WTC11 (cell line): Measurements from ENCODE around the gene CYP19A1. TPM values are rescaled to one million over a fixed set of nuclear protein-coding genes. Genes with fewer than 3 reads are reported as not detected.

Source experiments
- ATAC-seq: fragments of 200-7000 bp; cut with Tn5 transposase; 2 replicates; pipeline ENCODE4 v1.10.0; 2021; ENCODE audit warnings: mild to moderate bottlenecking, moderate library complexity
- CTCF ChIA-PET: fragments of 300-600 bp; sonication (Branson Sonifier 250); formaldehyde crosslinking; loops from one replicate; lab custom pipeline; 2021; ENCODE audit warnings: antibody characterized with exemption; lab: Charles Lee
- POLR2A ChIA-PET: fragments of 350-600 bp; sonication (Branson Sonifier 250); formaldehyde crosslinking; loops from one replicate; lab custom pipeline; 2021; ENCODE audit warnings: antibody characterized with exemption; lab: Charles Lee
- DNase-seq: peaks from one replicate; pipeline ENCODE4 v3.0.0; 2021; ENCODE audit warnings: low spot score
- H3K27ac Mint-ChIP-seq: 2 replicates; pipeline ENCODE4 v1.8.0; 2021; ENCODE audit warnings: mixed read lengths
- H3K27me3 Mint-ChIP-seq: 2 replicates; pipeline ENCODE4 v1.8.0; 2021; ENCODE audit warnings: low read depth, mild to moderate bottlenecking, moderate library complexity, mixed read lengths
- H3K36me3 Mint-ChIP-seq: 2 replicates; pipeline ENCODE4 v1.8.0; 2021; ENCODE audit warnings: mixed read lengths
- H3K4me1 Mint-ChIP-seq: 2 replicates; pipeline ENCODE4 v1.8.0; 2022; ENCODE audit warnings: mixed read lengths
- H3K4me3 Mint-ChIP-seq: 2 replicates; pipeline ENCODE4 v1.8.0; 2021; ENCODE audit warnings: mild to moderate bottlenecking, moderate library complexity, mixed read lengths
- H3K9me3 Mint-ChIP-seq: 2 replicates; pipeline ENCODE4 v1.8.0; 2021; ENCODE audit warnings: mixed read lengths
- ATF6 ChIP-seq: sonication (generic); formaldehyde crosslinking; IDR thresholded peaks from 2 replicates; pipeline ENCODE4 v1.8.1; 2023; ENCODE audit warnings: mild to moderate bottlenecking, missing genetic modification reagents
- CREM ChIP-seq: sonication (generic); formaldehyde crosslinking; IDR thresholded peaks from 2 replicates; pipeline ENCODE4 v1.8.1; 2022; ENCODE audit warnings: mild to moderate bottlenecking, missing genetic modification reagents, moderate library complexity
- ESRRA ChIP-seq: sonication (generic); formaldehyde crosslinking; IDR thresholded peaks from 2 replicates; pipeline ENCODE4 v1.8.1; 2022; ENCODE audit warnings: mild to moderate bottlenecking, missing genetic modification reagents, borderline replicate concordance
- FOXK1 ChIP-seq: sonication (generic); formaldehyde crosslinking; IDR thresholded peaks from 2 replicates; pipeline ENCODE4 v1.8.0; 2022; ENCODE audit warnings: mild to moderate bottlenecking, moderate library complexity, missing genetic modification reagents
- FOXP4 ChIP-seq: sonication (generic); formaldehyde crosslinking; IDR thresholded peaks from 2 replicates; pipeline ENCODE4 v1.8.0; 2022; ENCODE audit warnings: mild to moderate bottlenecking, missing genetic modification reagents
- IRF1 ChIP-seq: sonication (generic); formaldehyde crosslinking; IDR thresholded peaks from 2 replicates; pipeline ENCODE4 v1.8.0; 2023; ENCODE audit warnings: missing genetic modification reagents
- IRF2 ChIP-seq: sonication (generic); formaldehyde crosslinking; IDR thresholded peaks from 2 replicates; pipeline ENCODE4 v1.8.0; 2022; ENCODE audit warnings: low read depth, missing genetic modification reagents, borderline replicate concordance
- MXD4 ChIP-seq: fragments of 250-450 bp; sonication (Bioruptor Pico); IDR thresholded peaks from 2 replicates; pipeline ENCODE4 v1.8.0; 2021; ENCODE audit warnings: mild to moderate bottlenecking, moderate library complexity, borderline replicate concordance
- NR3C1 ChIP-seq: sonication (generic); formaldehyde crosslinking; conservative IDR thresholded peaks from 2 replicates; pipeline ENCODE4 v1.8.1; 2023; ENCODE audit warnings: low read depth, mild to moderate bottlenecking, missing genetic modification reagents
- SP1 ChIP-seq: sonication (generic); formaldehyde crosslinking; conservative IDR thresholded peaks from 2 replicates; pipeline ENCODE4 v1.8.1; 2022; ENCODE audit warnings: missing genetic modification reagents
- TEAD1 ChIP-seq: sonication (generic); formaldehyde crosslinking; IDR thresholded peaks from 2 replicates; pipeline ENCODE4 v1.8.0; 2022; ENCODE audit warnings: mild to moderate bottlenecking, missing genetic modification reagents
- ZNF138 ChIP-seq: sonication (generic); formaldehyde crosslinking; conservative IDR thresholded peaks from 2 replicates; pipeline ENCODE4 v1.8.1; 2022; ENCODE audit warnings: mild to moderate bottlenecking, moderate library complexity, missing genetic modification reagents
- ZNF219 ChIP-seq: sonication (generic); formaldehyde crosslinking; IDR thresholded peaks from 2 replicates; pipeline ENCODE4 v1.8.0; 2023; ENCODE audit warnings: missing genetic modification reagents, mild to moderate bottlenecking, borderline replicate concordance
- ZNF263 ChIP-seq: sonication (generic); formaldehyde crosslinking; IDR thresholded peaks from 2 replicates; pipeline ENCODE4 v1.8.1; 2022; ENCODE audit warnings: low read depth, mild to moderate bottlenecking, moderate library complexity, missing genetic modification reagents
- ZNF416 ChIP-seq: fragments of 250-450 bp; sonication (Bioruptor Pico); IDR thresholded peaks from 2 replicates; pipeline ENCODE4 v1.9.0; 2021; ENCODE audit warnings: mild to moderate bottlenecking, inconsistent platforms
- ZNF532 ChIP-seq: fragments of 250-450 bp; sonication (Bioruptor Pico); IDR thresholded peaks from 2 replicates; pipeline ENCODE4 v1.9.0; 2021; ENCODE audit warnings: mild to moderate bottlenecking, borderline replicate concordance
- ZNF671 ChIP-seq: fragments of 250-450 bp; sonication (Bioruptor Pico); IDR thresholded peaks from 2 replicates; pipeline ENCODE4 v1.8.0; 2021; ENCODE audit warnings: mild to moderate bottlenecking
- total RNA-seq: library from RNA; stranded (reverse); gene quantifications from 3 replicates; pipeline ENCODE4 v1.2.3, GENCODE V29; 2021

Gene CYP19A1
- total RNA-seq, 1 experiment from 2014 or later = not detected

GRCh38 chr15:51289290-51289689 lies 49.1 kb downstream of the CYP19A1 start:
- H3K4me3 Mint-ChIP-seq = no peak overlapping the region
- peaks cover 2% of the 10 kb centered on the region for H3K27me3 Mint-ChIP-seq
- ATAC-seq = no peak
- no peak overlapping the region for H3K27ac Mint-ChIP-seq
- no peaks in the 10 kb centered on the region for H3K4me1 Mint-ChIP-seq
- H3K9me3 Mint-ChIP-seq = peaks cover 5% of the 10 kb centered on the region
- TF ChIP-seq ZNF263 (CRISPR knock-in tag) (no peak), ATF6 (no peak), ESRRA (no peak), ZNF219 (CRISPR knock-in tag) (no peak), ZNF138 (CRISPR knock-in tag) (no peak), FOXP4 (CRISPR knock-in tag) (no peak), FOXK1 (CRISPR knock-in tag) (no peak)
- ChIA-PET POLR2A (no interaction called here), CTCF (no interaction called here)
- H3K36me3 Mint-ChIP-seq = peaks cover 8% of the 10 kb centered on the region; the same call in 1 of the 2 replicates
- DNase-seq = no peak

- no peak for TF ChIP-seq SP1
- no peak for TF ChIP-seq ZNF671 (CRISPR knock-in tag)
- no peak for TF ChIP-seq ZNF532 (CRISPR knock-in tag)
- TF ChIP-seq ZNF263 (CRISPR knock-in tag) = no peak
- TF ChIP-seq CREM (CRISPR knock-in tag) = no peak
- no peak for TF ChIP-seq IRF2 (CRISPR knock-in tag)
- no peak for TF ChIP-seq NR3C1
- no peak for TF ChIP-seq MXD4 (CRISPR knock-in tag)
- TF ChIP-seq TEAD1 (CRISPR knock-in tag) = no peak
- no peak for TF ChIP-seq ZNF416 (CRISPR knock-in tag)
- TF ChIP-seq IRF1 = no peak
- DNase-seq (no peak), ATAC-seq (no peak)
- ChIA-PET POLR2A (no interaction called here), CTCF (interaction anchor here (1.8 to 2.7 kb wide), 2 partner anchors 93 to 126 kb away, joined by 8 to 47 read pairs; no protein-coding TSS in a partner anchor)
- no peak overlapping the region for H3K4me3 Mint-ChIP-seq
- H3K27me3 Mint-ChIP-seq = peaks cover under 1% of the 10 kb centered on the region
- H3K9me3 Mint-ChIP-seq = peaks cover 2% of the 10 kb centered on the region
- no peak overlapping the region for H3K27ac Mint-ChIP-seq
- peaks cover 3% of the 10 kb centered on the region; the same call in 1 of the 2 replicates for H3K36me3 Mint-ChIP-seq
- no peaks in the 10 kb centered on the region for H3K4me1 Mint-ChIP-seq
Observed at GRCh38 chr15:51288143-51289065, 50.0 kb downstream of the CYP19A1 start.
